ENCODE results near the gene BRI3BP.
A peak's percentile ranks its signal among the peaks of the same experiment; 100 is the strongest.
"Not testable (repeated sequence)": the region's sequence is repeated elsewhere in the genome, so short reads cannot be mapped to it uniquely, and the experiment has no call there.

The BRI3BP gene

GRCh38 chr12:124972211-124972610 is 21.2 kb upstream of the BRI3BP start:
- DNase-seq (ENCODE audit: low read depth): no peak

DNA sequence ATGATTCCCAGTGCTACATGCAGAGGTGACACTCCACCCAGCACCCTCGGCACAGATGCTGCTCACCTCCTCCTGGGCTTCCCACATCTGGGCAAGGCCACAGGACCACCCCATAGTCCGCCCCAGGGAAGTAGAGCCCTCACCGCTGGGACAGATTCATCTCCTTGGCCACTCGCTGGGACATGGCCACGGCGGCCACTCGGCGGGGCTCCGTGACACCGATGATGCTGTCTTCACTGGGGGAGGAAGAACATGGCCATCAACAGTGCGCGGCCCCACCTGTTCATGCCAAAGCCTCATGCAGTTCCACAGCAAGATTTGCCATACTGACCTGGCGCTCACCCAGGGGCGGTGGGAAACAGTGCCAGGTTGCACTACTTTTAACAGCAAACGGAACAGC is 18.2 kb upstream of the BRI3BP start:
- no peak for DNase-seq (ENCODE audit: low read depth)

DNA sequence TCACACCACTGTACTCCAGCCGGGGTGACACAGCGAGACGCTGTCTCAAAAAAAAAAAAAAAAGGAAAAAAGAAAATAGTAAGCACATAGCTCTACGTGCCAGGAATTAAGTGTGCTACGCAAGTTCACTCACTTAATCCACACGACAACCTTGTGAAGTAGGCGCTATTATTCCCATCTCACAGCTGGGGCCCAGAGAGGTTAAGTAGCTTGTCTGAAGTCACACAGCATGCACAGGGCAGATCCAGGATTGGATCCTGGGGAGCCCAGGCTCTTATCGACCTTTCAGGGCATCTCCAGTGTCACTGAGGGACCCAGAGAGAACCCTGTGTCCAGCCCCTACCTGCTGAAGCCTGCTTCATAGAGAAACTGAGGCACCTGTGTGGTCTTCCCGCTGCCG is 16.4 kb upstream of the BRI3BP start:
- no peak for DNase-seq (ENCODE audit: low read depth)

GRCh38 chr12:124979568-124979967 is 13.9 kb upstream of the BRI3BP start:
- DNase-seq (ENCODE audit: low read depth): no peak

DNA sequence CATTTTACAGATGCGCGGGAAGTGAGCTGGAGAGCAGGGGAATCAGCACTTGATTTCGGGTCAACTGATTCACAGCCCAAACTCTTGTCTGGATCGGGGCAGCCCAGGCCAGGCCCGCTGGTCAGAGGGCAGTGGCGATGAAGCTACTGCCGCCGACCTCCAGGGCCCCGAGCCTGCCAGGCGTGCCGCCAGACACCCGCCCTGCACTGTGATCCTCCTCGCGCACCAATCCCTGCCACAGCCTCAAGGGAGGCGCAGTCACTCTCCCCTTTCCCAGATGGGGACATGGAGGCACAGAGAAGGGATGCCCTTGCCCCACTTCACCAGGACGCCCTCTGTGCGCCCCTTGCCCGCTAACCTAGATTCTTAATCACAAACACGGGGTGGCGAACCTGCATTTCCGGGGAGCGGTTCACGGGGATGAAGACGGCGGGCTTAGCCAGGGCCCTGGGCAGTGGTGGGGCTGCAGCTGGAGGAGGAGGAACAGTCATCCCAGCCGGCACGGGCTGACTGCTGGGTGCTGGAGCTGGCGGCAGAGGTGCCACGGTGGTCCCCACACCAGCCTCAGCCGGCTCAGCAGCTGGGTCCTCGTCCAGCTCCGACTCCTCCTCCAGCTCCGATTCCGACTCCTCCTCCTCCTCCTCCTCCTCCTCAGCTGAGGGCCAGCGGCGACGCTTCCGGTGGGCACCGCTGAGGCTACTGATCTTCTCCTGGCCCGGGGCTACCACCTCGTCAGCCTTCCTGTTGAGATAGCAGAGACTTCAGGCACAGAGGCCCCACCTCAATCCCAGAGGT is 13.2 kb upstream of the BRI3BP start:
- DNase-seq (ENCODE audit: low read depth): no peak

DNA sequence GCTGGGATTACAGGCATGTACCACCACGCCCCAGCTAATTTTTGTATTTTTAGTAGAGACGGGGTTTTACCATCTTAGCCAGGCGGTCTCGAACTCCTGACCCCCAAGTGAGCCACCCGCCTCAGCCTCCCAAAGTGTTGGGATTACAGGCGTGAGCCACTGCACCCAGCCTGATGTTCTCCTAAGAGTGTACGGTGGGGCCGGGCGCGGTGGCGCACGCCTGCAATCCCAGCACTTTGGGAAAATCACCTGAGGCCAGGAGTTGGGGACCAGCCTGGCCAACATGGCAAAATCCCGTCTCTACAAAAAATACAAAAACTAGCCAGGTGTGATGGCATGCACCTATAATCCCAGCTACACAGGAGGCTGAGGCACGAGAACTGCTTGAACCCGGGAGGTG is 6.6 kb upstream of the BRI3BP start:
- DNase-seq (ENCODE audit: low read depth): not testable (repeated sequence)

- peak; percentile 65 for DNase-seq (ENCODE audit: low read depth)
Measured at GRCh38 chr12:124992874-124993625, 395 bp upstream of the BRI3BP start.

DNA sequence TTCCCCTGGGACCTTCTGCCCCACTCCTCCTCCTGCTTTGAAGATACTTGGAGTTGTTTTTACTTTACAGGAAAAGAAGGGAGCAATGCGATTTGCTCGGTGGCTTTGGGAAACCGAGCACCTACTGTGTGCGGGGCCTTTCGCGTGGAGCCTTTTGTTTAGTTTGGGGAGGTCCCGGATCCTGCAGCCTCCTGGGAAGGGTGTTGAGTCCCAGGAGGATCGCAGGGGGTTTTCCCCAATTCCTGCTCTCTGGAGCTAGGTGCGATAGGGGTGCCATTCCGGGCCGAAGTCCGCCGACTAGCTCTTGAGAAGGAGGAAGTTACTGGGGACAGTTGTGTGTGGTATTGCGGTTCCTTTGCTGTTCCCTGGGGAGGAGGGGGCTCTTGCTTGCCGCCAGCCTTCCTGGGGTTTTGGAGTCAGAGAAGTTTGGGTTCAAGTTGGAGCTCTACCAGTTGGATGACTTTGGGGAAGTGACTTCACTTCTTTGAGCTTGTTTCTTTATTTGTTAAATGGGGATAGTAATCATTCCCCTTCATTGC is 1.1 kb downstream of the BRI3BP start:
- no peak for DNase-seq (ENCODE audit: low read depth)

- no peak for DNase-seq (ENCODE audit: low read depth)
Measured at GRCh38 chr12:124995200-124995961, 1.9 kb downstream of the BRI3BP start.

DNA sequence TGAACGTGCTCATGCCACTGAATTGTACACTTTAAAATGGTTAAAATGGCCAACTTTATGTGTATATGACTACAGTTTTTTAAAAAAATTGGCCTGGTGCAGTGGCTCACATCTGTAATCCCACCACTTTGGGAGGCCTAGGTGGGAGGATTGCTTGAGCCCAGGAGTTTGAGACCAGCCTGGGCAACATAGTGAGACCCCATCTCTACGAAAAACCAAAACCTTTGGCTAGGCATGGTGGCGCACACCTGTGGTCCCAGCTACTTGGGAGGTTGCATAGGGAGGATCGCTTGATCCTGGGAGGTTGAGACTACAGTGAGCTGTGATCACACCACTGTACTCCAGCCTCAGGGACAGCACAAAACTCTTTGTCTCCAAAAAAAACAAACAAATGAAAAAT is 5.3 kb downstream of the BRI3BP start:
- DNase-seq (ENCODE audit: low read depth): no peak

GRCh38 chr12:125001636-125002035 is 8.2 kb downstream of the BRI3BP start:
- DNase-seq (ENCODE audit: low read depth): no peak

- no peak for DNase-seq (ENCODE audit: low read depth)
Measured at GRCh38 chr12:125003021-125003420, 9.6 kb downstream of the BRI3BP start.

GRCh38 chr12:125004621-125005020 is 11.2 kb downstream of the BRI3BP start:
- no peak for DNase-seq (ENCODE audit: low read depth)

- no peak for DNase-seq (ENCODE audit: low read depth)
Measured at GRCh38 chr12:125005652-125006051, 12.2 kb downstream of the BRI3BP start.

- no peak for DNase-seq (ENCODE audit: low read depth)
Measured at GRCh38 chr12:125006365-125006764, 12.9 kb downstream of the BRI3BP start.

DNA sequence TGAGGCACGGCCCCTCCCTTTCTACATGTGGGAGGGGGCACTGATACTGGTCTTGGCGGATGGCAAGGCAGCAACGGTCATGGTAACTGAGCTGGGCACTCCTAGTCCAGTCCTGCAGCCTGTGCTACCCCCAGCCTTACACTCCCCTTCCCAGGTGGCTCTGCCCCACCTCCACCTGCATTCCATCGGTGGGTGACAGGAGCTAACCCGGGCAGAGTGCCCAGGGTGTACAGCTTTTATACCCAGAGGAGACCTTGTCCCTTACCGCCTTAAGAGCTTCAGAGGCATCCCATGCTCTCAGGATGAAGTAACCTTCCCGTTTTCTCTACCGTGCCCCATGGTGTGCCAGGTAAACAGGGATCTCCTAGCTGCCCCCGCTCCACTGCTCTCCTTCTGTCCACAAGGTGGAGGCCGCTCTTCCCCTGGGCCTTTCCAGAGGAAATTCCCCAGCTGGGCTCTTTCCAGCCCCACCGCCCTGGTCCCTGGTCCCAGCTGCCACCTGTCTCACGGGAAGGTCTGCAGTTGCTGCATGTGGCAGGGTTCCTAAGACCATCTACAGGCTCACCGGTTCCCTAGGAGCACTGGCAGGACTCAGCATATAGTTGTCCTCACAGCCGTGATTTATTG is 20.5 kb downstream of the BRI3BP start:
- DNase-seq (ENCODE audit: low read depth): no peak

DNA sequence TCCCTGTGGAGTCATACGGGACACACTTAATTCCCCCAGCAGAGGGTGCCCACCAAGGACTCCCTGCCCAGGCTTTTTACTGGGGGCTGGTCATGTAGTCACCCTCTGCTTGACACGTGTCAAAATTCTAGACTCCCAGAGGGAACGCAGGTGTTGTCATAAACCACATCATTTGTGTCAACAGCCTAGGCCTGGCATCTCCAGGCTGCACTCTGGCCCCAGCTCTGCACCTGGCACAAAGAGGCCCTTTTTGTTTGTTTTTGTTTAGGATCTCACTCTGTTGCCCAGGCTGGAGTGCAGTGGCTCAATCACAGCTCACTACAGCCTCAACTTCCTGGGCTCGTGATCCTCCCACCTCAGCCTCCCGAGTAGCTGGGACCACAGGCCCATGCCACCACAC is 21.1 kb downstream of the BRI3BP start:
- no peak for DNase-seq (ENCODE audit: low read depth)

GRCh38 chr12:125015680-125016310 is 22.4 kb downstream of the BRI3BP start:
- no peak for DNase-seq (ENCODE audit: low read depth)

DNA sequence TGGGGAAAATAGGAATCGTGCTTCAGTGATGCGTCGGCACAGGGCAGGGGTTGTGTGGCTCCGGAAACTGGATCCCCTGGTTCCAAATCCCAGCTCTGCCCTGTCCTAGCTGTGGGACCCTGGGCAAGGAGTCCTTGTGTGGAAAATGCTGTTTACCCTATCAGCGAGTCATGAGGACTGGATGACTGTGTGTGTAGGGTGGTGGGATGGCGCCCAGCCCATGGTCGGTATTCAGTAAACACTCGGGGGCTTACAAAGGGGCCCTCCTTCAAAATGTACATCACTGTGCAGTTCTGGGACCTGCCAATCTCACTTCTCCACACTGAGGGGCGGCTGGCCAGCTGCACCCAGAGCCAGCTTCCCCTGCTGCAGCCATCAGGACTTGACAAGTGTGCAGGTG is 24.4 kb downstream of the BRI3BP start:
- no peak for DNase-seq (ENCODE audit: low read depth)

GRCh38 chr12:125018356-125018755 is 24.9 kb downstream of the BRI3BP start:
- DNase-seq (ENCODE audit: low read depth): no peak

DNA sequence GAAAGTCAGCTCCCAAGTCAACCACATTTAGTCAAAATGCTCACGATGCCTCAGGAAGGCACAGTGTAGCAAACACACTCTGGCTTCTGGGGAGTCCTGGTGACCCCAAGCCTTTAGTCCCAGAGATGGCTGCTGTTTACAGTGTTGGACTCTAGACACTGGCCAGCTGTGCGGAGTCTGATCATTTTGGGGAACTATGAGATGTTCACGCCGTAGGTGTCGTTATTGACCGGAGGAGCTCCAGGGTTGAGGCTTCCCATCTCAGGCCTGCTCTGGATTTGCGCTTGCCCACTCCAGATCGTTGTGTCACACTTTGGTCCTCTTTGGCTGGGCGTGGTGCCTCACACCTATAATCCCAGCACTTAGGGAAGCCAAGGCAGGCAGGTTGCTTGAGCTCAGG is 27.7 kb downstream of the BRI3BP start:
- no peak for DNase-seq (ENCODE audit: low read depth)

- no peak for DNase-seq (ENCODE audit: low read depth)
Measured at GRCh38 chr12:125021771-125022170, 28.3 kb downstream of the BRI3BP start.
